ENCODE data around the gene SMAD9. TPM values are rescaled to one million over a fixed set of nuclear protein-coding genes. Genes with fewer than 3 reads are reported as not detected.

Gene SMAD9
- total and polyA plus RNA-seq, 2 of the 13 experiments (the other 11 are each of a cell fraction or from before 2014, with no cell fraction given), result 4.2 to 7.7 TPM

GRCh38 chr13:36912973-36913372 lies 7.1 kb downstream of the SMAD9 start:
- in situ Hi-C loops (cut with HindIII; ENCODE audit: extremely low pct_ligation_motif_present, low pct_unique_long_range_greater_than_20kb) (no loop called here), intact Hi-C loops (cut with micrococcal nuclease; ENCODE audit: unreplicated experiment) (no loop called here)
- no peaks in the 10 kb centered on the region for H3K36me3 ChIP-seq (replicated peaks in 1 of 2; ENCODE audit: control insufficient read depth in 1 of 2, insufficient read depth in 2 of 2, low read length in 2 of 2)
- no peak overlapping the region for H2AFZ ChIP-seq (ENCODE audit: low read length)
- FAIRE-seq (no peak), ATAC-seq (no peak), DNase-seq (ENCODE audit: low spot score) (no peak)
- no peak overlapping the region for H3K9ac ChIP-seq (ENCODE audit: insufficient read depth, low read depth, low read length)
- peaks cover 62% of the 10 kb centered on the region for H3K79me2 ChIP-seq (ENCODE audit: insufficient read depth, low read length)
- BruUV-seq (replicated peaks), result no TSS peak
- no peaks in the 10 kb centered on the region for H3K9me3 ChIP-seq (ENCODE audit: low read length)
- H4K20me1 ChIP-seq (ENCODE audit: insufficient read depth, low read length), result no peaks in the 10 kb centered on the region
- no peaks in the 10 kb centered on the region for H3K27me3 ChIP-seq (ENCODE audit: control insufficient read depth in 1 of 2, insufficient read depth in 2 of 2, low read length in 2 of 2)
- H3K4me2 ChIP-seq (ENCODE audit: low read depth, low read length), result no peak overlapping the region
- ChIA-PET CTCF (ENCODE audit: low intra/inter-chr PET ratio, low total read pairs) (no interaction called here), POLR2A (no interaction called here)
- no peak overlapping the region for H3K4me3 ChIP-seq (replicated peaks in 1 of 3; ENCODE audit: insufficient read depth in 1 of 3, low read depth in 2 of 3, low read length in 3 of 3)
- 64% methylated on average over 2 of the region's 2 CpGs for WGBS (ENCODE audit: low lambda C conversion rate)
- peaks cover 54% of the 10 kb centered on the region for H3K4me1 ChIP-seq (ENCODE audit: insufficient read depth, low read length)
- no peak overlapping the region for H3K27ac ChIP-seq (ENCODE audit: extremely low read length, insufficient read depth, low read length)
- no peak for TF ChIP-seq BHLHE40 (IDR thresholded peaks at IDR 0.05; ENCODE audit: low read length)
- TF ChIP-seq ZNF576 (CRISPR knock-in tag; IDR thresholded peaks at IDR 0.05), result no peak
- TF ChIP-seq ZKSCAN5 (CRISPR knock-in tag; IDR thresholded peaks at IDR 0.05), result no peak
- TF ChIP-seq ELF3 (CRISPR knock-in tag; IDR thresholded peaks at IDR 0.05), result no peak
- no peak for TF ChIP-seq CREB1 (IDR thresholded peaks at IDR 0.05)
- no peak for TF ChIP-seq CREB1 (CRISPR knock-in tag; IDR thresholded peaks at IDR 0.05)
- no peak for TF ChIP-seq ZBTB7A (CRISPR knock-in tag; IDR thresholded peaks at IDR 0.05)
- no peak for TF ChIP-seq HDAC2 (CRISPR knock-in tag; IDR thresholded peaks at IDR 0.05)
- no peak for TF ChIP-seq NONO (IDR thresholded peaks at IDR 0.05)
- no peak for TF ChIP-seq NONO (CRISPR knock-in tag; conservative IDR thresholded peaks at IDR 0.05)
- TF ChIP-seq CCAR2 (optimal IDR thresholded peaks at IDR 0.05; ENCODE audit: low read depth, low read length), result no peak
- TF ChIP-seq, protein P1, sequence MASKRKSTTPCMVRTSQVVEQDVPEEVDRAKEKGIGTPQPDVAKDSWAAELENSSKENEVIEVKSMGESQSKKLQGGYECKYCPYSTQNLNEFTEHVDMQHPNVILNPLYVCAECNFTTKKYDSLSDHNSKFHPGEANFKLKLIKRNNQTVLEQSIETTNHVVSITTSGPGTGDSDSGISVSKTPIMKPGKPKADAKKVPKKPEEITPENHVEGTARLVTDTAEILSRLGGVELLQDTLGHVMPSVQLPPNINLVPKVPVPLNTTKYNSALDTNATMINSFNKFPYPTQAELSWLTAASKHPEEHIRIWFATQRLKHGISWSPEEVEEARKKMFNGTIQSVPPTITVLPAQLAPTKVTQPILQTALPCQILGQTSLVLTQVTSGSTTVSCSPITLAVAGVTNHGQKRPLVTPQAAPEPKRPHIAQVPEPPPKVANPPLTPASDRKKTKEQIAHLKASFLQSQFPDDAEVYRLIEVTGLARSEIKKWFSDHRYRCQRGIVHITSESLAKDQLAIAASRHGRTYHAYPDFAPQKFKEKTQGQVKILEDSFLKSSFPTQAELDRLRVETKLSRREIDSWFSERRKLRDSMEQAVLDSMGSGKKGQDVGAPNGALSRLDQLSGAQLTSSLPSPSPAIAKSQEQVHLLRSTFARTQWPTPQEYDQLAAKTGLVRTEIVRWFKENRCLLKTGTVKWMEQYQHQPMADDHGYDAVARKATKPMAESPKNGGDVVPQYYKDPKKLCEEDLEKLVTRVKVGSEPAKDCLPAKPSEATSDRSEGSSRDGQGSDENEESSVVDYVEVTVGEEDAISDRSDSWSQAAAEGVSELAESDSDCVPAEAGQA (IDR thresholded peaks at IDR 0.05; ENCODE audit: low read depth), result no peak
- TF ChIP-seq, protein P1 (CRISPR knock-in tag; IDR thresholded peaks at IDR 0.05; ENCODE audit: borderline replicate concordance), result no peak
- TF ChIP-seq JUND (CRISPR knock-in tag; IDR thresholded peaks at IDR 0.05), result no peak
- no peak for TF ChIP-seq ZSCAN25 (CRISPR knock-in tag; IDR thresholded peaks at IDR 0.05)
- TF ChIP-seq EZH2 (conservative IDR thresholded peaks at IDR 0.05; ENCODE audit: low read depth, low read length), result no peak
- TF ChIP-seq ZNF362 (CRISPR knock-in tag; IDR thresholded peaks at IDR 0.05; ENCODE audit: borderline replicate concordance), result no peak
- TF ChIP-seq, protein P2, sequence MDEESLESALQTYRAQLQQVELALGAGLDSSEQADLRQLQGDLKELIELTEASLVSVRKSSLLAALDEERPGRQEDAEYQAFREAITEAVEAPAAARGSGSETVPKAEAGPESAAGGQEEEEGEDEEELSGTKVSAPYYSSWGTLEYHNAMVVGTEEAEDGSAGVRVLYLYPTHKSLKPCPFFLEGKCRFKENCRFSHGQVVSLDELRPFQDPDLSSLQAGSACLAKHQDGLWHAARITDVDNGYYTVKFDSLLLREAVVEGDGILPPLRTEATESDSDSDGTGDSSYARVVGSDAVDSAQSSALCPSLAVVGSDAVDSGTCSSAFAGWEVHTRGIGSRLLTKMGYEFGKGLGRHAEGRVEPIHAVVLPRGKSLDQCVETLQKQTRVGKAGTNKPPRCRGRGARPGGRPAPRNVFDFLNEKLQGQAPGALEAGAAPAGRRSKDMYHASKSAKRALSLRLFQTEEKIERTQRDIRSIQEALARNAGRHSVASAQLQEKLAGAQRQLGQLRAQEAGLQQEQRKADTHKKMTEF (CRISPR knock-in tag; IDR thresholded peaks at IDR 0.05), result no peak

Data from HepG2 (cell line).